PC-3 (cell line): ENCODE measurements around the gene TMEM131L. TPM values are rescaled to one million over a fixed set of nuclear protein-coding genes. Genes with fewer than 3 reads are reported as not detected.

ENCODE experiments used
- ATAC-seq: fragments of 200-7000 bp; cut with Tn5 transposase; 2 replicates; pipeline ENCODE4 v1.9.1; 2020; ENCODE audit warnings: mild to moderate bottlenecking, moderate library complexity
- BruUV-seq: library from RNA; stranded (reverse); fragments of 400-500 nt; replicated peaks from 2 replicates; lab custom pipeline; 2021; lab: Mats Ljungman, UMichigan
- CTCF ChIA-PET: fragments of 300-600 bp; sonication (Branson Sonifier 250); formaldehyde crosslinking; loops from one replicate; lab custom pipeline; 2022; ENCODE audit warnings: antibody characterized with exemption; lab: Charles Lee
- POLR2A ChIA-PET: fragments of 300-600 bp; sonication (Branson Sonifier 250); formaldehyde crosslinking; loops from one replicate; lab custom pipeline; 2022; ENCODE audit warnings: antibody characterized with exemption; ENCODE audit not compliant: unreplicated experiment; lab: Charles Lee
- DNase-seq: peaks from one replicate; pipeline ENCODE4 v3.0.0-alpha.2; 2015
- H2AFZ ChIP-seq: fragments of 300-600 bp; sonication (generic); 2 replicates; pipeline ENCODE4 v1.6.0; 2016; ENCODE audit warnings: antibody characterized with exemption, low read length
- H3F3A ChIP-seq: fragments of 300-600 bp; sonication (generic); one replicate; pipeline ENCODE4 v1.6.0; 2017; ENCODE audit warnings: antibody characterized with exemption, low read length, control low read depth, mild to moderate bottlenecking; ENCODE audit not compliant: unreplicated experiment
- H3K27ac ChIP-seq: fragments of 300-600 bp; sonication (generic); 2 replicates; pipeline ENCODE4 v1.5.1; 2016; ENCODE audit warnings: mild to moderate bottlenecking, low read length
- H3K27me3 ChIP-seq: fragments of 300-600 bp; sonication (generic); 2 replicates; pipeline ENCODE4 v1.6.1; 2016; ENCODE audit warnings: low read length, mixed read lengths
- H3K36me3 ChIP-seq: fragments of 300-600 bp; sonication (generic); 2 replicates; pipeline ENCODE4 v1.6.1; 2016; ENCODE audit warnings: low read depth, mixed run types, low read length, mixed read lengths
- H3K4me1 ChIP-seq: fragments of 300-600 bp; sonication (generic); 2 replicates; pipeline ENCODE4 v1.5.1; 2016; ENCODE audit warnings: low read length; ENCODE audit not compliant: insufficient read depth
- H3K4me2 ChIP-seq: fragments of 300-600 bp; sonication (generic); 2 replicates; pipeline ENCODE4 v1.6.0; 2016; ENCODE audit warnings: low read length
- H3K4me3 ChIP-seq: fragments of 300-600 bp; sonication (generic); 2 replicates; pipeline ENCODE4 v1.5.1; 2016; ENCODE audit warnings: mild to moderate bottlenecking, low read length, mixed read lengths
- H3K79me2 ChIP-seq: fragments of 300-600 bp; sonication (generic); 2 replicates; pipeline ENCODE4 v1.6.1; 2017; ENCODE audit warnings: low read length, mixed read lengths
- H3K9ac ChIP-seq: fragments of 300-600 bp; sonication (generic); 2 replicates; pipeline ENCODE4 v1.6.0; 2016; ENCODE audit warnings: mild to moderate bottlenecking, low read length
- H3K9me2 ChIP-seq: fragments of 300-600 bp; sonication (generic); replicated peaks from 2 replicates; pipeline ENCODE4 v1.6.1; 2016; ENCODE audit warnings: mixed run types, low read length, mixed read lengths
- H3K9me3 ChIP-seq: fragments of 300-600 bp; sonication (generic); 2 replicates; pipeline ENCODE4 v1.6.1; 2016; ENCODE audit warnings: low read length, mixed read lengths
- H4K20me1 ChIP-seq: fragments of 300-600 bp; sonication (generic); 2 replicates; pipeline ENCODE4 v1.6.1; 2016; ENCODE audit warnings: low read length, mixed read lengths
- CTCF ChIP-seq: fragments of 300-600 bp; sonication (generic); conservative IDR thresholded peaks from 2 replicates; pipeline ENCODE4 v1.5.1; 2017; ENCODE audit warnings: antibody characterized with exemption, low read depth, mild to moderate bottlenecking, low read length
- EZH2 ChIP-seq: fragments of 300-600 bp; sonication (generic); IDR thresholded peaks from one replicate; pipeline ENCODE4 v1.6.1; 2017; ENCODE audit warnings: antibody characterized with exemption, mild to moderate bottlenecking, low read length; ENCODE audit not compliant: unreplicated experiment
- EZH2phosphoT487 ChIP-seq: fragments of 300-600 bp; sonication (generic); IDR thresholded peaks from 2 replicates; pipeline ENCODE4 v1.6.1; 2018; ENCODE audit warnings: mild to moderate bottlenecking, antibody characterized with exemption, low read length, borderline replicate concordance
- intact Hi-C: fragments of 100-400 bp; cut with micrococcal nuclease; formaldehyde crosslinking; loops from 2 replicates; pipeline ENCODE4 v1.9.0; 2023
- total RNA-seq: library from RNA; depleted of rRNA; stranded (reverse); fragments of >200 nt; gene quantifications from 2 replicates; pipeline ENCODE4 v1.2.3, GENCODE V29; 2014

The TMEM131L gene
- total RNA-seq, 1 experiment from 2014 or later: 7.7 TPM

GRCh38 chr4:153514688-153515426, 48.7 kb downstream of the TMEM131L start:
- Histone ChIP-seq H3K36me3 (no peaks in the 10 kb centered on the region), H3K79me2 (peaks cover 7% of the 10 kb centered on the region; the same call in 1 of the 2 replicates), H3K4me3 (no peak overlapping the region), H3K9ac (no peak overlapping the region), H3K9me2 (no peaks in the 10 kb centered on the region), H3K9me3 (no peaks in the 10 kb centered on the region), H3K27me3 (no peaks in the 10 kb centered on the region), H3K27ac (no peak overlapping the region), H3K4me1 (peaks cover 24% of the 10 kb centered on the region), H2AFZ (no peak overlapping the region), H4K20me1 (no peaks in the 10 kb centered on the region), H3K4me2 (no peak overlapping the region), H3F3A (no peaks in the 10 kb centered on the region)
- no TSS peak for BruUV-seq
- TF ChIP-seq EZH2phosphoT487 (no peak), CTCF (no peak), EZH2 (no peak)
- POLR2A ChIA-PET: no interaction called here
- CTCF ChIA-PET: no interaction called here
- DNase-seq (no peak), ATAC-seq (no peak)
- intact Hi-C loops: no loop called here

GRCh38 chr4:153517159-153517558, 51.0 kb downstream of the TMEM131L start:
- no peaks in the 10 kb centered on the region for H3K9me2 ChIP-seq
- H3K27ac ChIP-seq: no peak overlapping the region
- no peaks in the 10 kb centered on the region for H3F3A ChIP-seq
- no peaks in the 10 kb centered on the region for H3K36me3 ChIP-seq
- H3K4me1 ChIP-seq: peaks cover 19% of the 10 kb centered on the region
- no peaks in the 10 kb centered on the region for H3K27me3 ChIP-seq
- DNase-seq (no peak), ATAC-seq (no peak)
- no peak overlapping the region for H2AFZ ChIP-seq
- intact Hi-C loops: no loop called here
- POLR2A ChIA-PET: no interaction called here
- CTCF ChIA-PET: no interaction called here
- H3K9ac ChIP-seq: no peak overlapping the region
- no peak overlapping the region for H3K4me3 ChIP-seq
- no peaks in the 10 kb centered on the region for H3K9me3 ChIP-seq
- H4K20me1 ChIP-seq: no peaks in the 10 kb centered on the region
- no TSS peak for BruUV-seq
- TF ChIP-seq CTCF (no peak), EZH2phosphoT487 (no peak), EZH2 (no peak)
- H3K79me2 ChIP-seq: peaks cover 7% of the 10 kb centered on the region; the same call in 1 of the 2 replicates
- no peak overlapping the region for H3K4me2 ChIP-seq

- Histone ChIP-seq H3K36me3 (no peaks in the 10 kb centered on the region), H3K9me3 (no peaks in the 10 kb centered on the region), H3F3A (no peaks in the 10 kb centered on the region), H4K20me1 (no peaks in the 10 kb centered on the region), H3K27ac (no peak overlapping the region), H2AFZ (no peak overlapping the region), H3K4me2 (no peak overlapping the region), H3K4me1 (peaks cover 15% of the 10 kb centered on the region), H3K9ac (no peak overlapping the region), H3K9me2 (no peaks in the 10 kb centered on the region), H3K4me3 (no peak overlapping the region), H3K79me2 (peaks cover 7% of the 10 kb centered on the region; the same call in 1 of the 2 replicates), H3K27me3 (no peaks in the 10 kb centered on the region)
- ChIA-PET POLR2A (no interaction called here), CTCF (no interaction called here)
- no TSS peak for BruUV-seq
- ATAC-seq (no peak), DNase-seq (no peak)
- TF ChIP-seq CTCF (no peak), EZH2 (no peak), EZH2phosphoT487 (no peak)
- intact Hi-C loops: no loop called here
Measured at GRCh38 chr4:153518001-153518400, 51.8 kb downstream of the TMEM131L start.
